ENCODE results near the gene STARD13. TPM values are rescaled to one million over a fixed set of nuclear protein-coding genes. Genes with fewer than 3 reads are reported as not detected.

Gene STARD13
- total and polyA plus RNA-seq, 2 donors (not counting 1 experiment from before 2014, with no cell fraction given): 0.06 to 0.22 TPM

GRCh38 chr13:33312861-33313212 is 27.3 kb upstream of the STARD13 start:
- H3K27me3 ChIP-seq (replicated peaks in 1 of 4; ENCODE audit: control extremely low read depth in 1 of 4, control insufficient read depth in 3 of 4, insufficient read depth in 4 of 4, low read length in 3 of 4): no peaks in the 10 kb centered on the region
- intact Hi-C loops (cut with micrococcal nuclease): no loop called here
- ChIA-PET POLR2A (no interaction called here), CTCF (no interaction called here)
- DNase-seq (no peak), ATAC-seq (ENCODE audit: low read depth) (no peak)
- TF ChIP-seq EZH2 (IDR thresholded peaks at IDR 0.05; ENCODE audit: borderline replicate concordance, insufficient read depth, low read depth, low read length, poor library complexity, severe bottlenecking): no peak
- TF ChIP-seq CTCF (IDR thresholded peaks at IDR 0.05): no peak
- no peak overlapping the region for H3K4me2 ChIP-seq (replicated peaks; ENCODE audit: low read depth, low read length, poor library complexity, severe bottlenecking)
- no peak overlapping the region for H3K27ac ChIP-seq (ENCODE audit: low read length in 2 of 2)
- H3K4me3 ChIP-seq (ENCODE audit: control extremely low read depth in 1 of 5, extremely low read depth in 1 of 5, insufficient read depth in 1 of 5, low read depth in 2 of 5, low read length in 4 of 5): no peak overlapping the region
- H3K36me3 ChIP-seq (replicated peaks in 1 of 2; ENCODE audit: control extremely low read depth in 1 of 2, control insufficient read depth in 1 of 2, extremely low read depth in 1 of 2, insufficient read depth in 2 of 2, low read length in 1 of 2): no peaks in the 10 kb centered on the region
- no peaks in the 10 kb centered on the region for H4K20me1 ChIP-seq (ENCODE audit: control insufficient read depth, insufficient read depth, low read length, poor library complexity, severe bottlenecking)
- Mint-ChIP-seq H3K4me1 (no peaks in the 10 kb centered on the region), H3K9me3 (ENCODE audit: insufficient read depth) (no peaks in the 10 kb centered on the region), H3K27ac (no peak overlapping the region), H3K4me3 (no peak overlapping the region), H3K27me3 (peaks cover 15% of the 10 kb centered on the region)
- no peak overlapping the region for H2AFZ ChIP-seq (ENCODE audit: insufficient read depth, low read depth, low read length, poor library complexity, severe bottlenecking)
- no peak overlapping the region for H3K9ac ChIP-seq (ENCODE audit: low read length)
- no peaks in the 10 kb centered on the region for H3K9me3 ChIP-seq (ENCODE audit: control extremely low read depth in 1 of 3, control insufficient read depth in 2 of 3, insufficient read depth in 1 of 3, low read length in 2 of 3)
- H3K79me2 ChIP-seq (ENCODE audit: control insufficient read depth, insufficient read depth, low read length): no peaks in the 10 kb centered on the region
- WGBS (ENCODE audit: insufficient coverage): no CpG with 5 or more reads among the region's 2 CpGs
- H3K4me1 ChIP-seq (ENCODE audit: control insufficient read depth in 2 of 2, insufficient read depth in 2 of 2, low read length in 2 of 2): no peaks in the 10 kb centered on the region

- Histone ChIP-seq H3K36me3 (replicated peaks in 1 of 2; ENCODE audit: control extremely low read depth in 1 of 2, control insufficient read depth in 1 of 2, extremely low read depth in 1 of 2, insufficient read depth in 2 of 2, low read length in 1 of 2) (no peaks in the 10 kb centered on the region), H3K27ac (ENCODE audit: low read length in 2 of 2) (no peak overlapping the region), H3K4me1 (ENCODE audit: control insufficient read depth in 2 of 2, insufficient read depth in 2 of 2, low read length in 2 of 2) (no peaks in the 10 kb centered on the region), H3K4me3 (ENCODE audit: control extremely low read depth in 1 of 5, extremely low read depth in 1 of 5, insufficient read depth in 1 of 5, low read depth in 2 of 5, low read length in 4 of 5) (no peak overlapping the region), H2AFZ (ENCODE audit: insufficient read depth, low read depth, low read length, poor library complexity, severe bottlenecking) (no peak overlapping the region), H3K27me3 (replicated peaks in 1 of 4; ENCODE audit: control extremely low read depth in 1 of 4, control insufficient read depth in 3 of 4, insufficient read depth in 4 of 4, low read length in 3 of 4) (no peaks in the 10 kb centered on the region), H3K79me2 (ENCODE audit: control insufficient read depth, insufficient read depth, low read length) (no peaks in the 10 kb centered on the region), H3K4me2 (replicated peaks; ENCODE audit: low read depth, low read length, poor library complexity, severe bottlenecking) (no peak overlapping the region), H3K9me3 (ENCODE audit: control extremely low read depth in 1 of 3, control insufficient read depth in 2 of 3, insufficient read depth in 1 of 3, low read length in 2 of 3) (no peaks in the 10 kb centered on the region), H4K20me1 (ENCODE audit: control insufficient read depth, insufficient read depth, low read length, poor library complexity, severe bottlenecking) (no peaks in the 10 kb centered on the region), H3K9ac (ENCODE audit: low read length) (no peak overlapping the region)
- no peak for DNase-seq
- CTCF ChIA-PET: no interaction called here
- intact Hi-C loops (cut with micrococcal nuclease): no loop called here
- H3K27me3 Mint-ChIP-seq: peaks cover 13% of the 10 kb centered on the region
- no peak overlapping the region for H3K27ac Mint-ChIP-seq
- H3K9me3 Mint-ChIP-seq (ENCODE audit: insufficient read depth): peaks cover 3% of the 10 kb centered on the region
- no peak for TF ChIP-seq EZH2 (IDR thresholded peaks at IDR 0.05; ENCODE audit: borderline replicate concordance, insufficient read depth, low read depth, low read length, poor library complexity, severe bottlenecking)
- no peak for TF ChIP-seq CTCF (IDR thresholded peaks at IDR 0.05)
- WGBS (ENCODE audit: insufficient coverage): no CpG with 5 or more reads among the region's 4 CpGs
- POLR2A ChIA-PET: no interaction called here
- no peak overlapping the region for H3K4me3 Mint-ChIP-seq
- ATAC-seq (ENCODE audit: low read depth): no peak
- no peaks in the 10 kb centered on the region for H3K4me1 Mint-ChIP-seq
Measured at GRCh38 chr13:33312150-33312860, 26.8 kb upstream of the STARD13 start.

All from B cell (primary cell).